SH-SY5Y (cell line): ENCODE data around the gene NEURL1B.

Source experiments
- GATA2 ChIP-seq: IDR thresholded peaks from 2 replicates; pipeline ENCODE4 v1.6.1; 2011; ENCODE audit warnings: mild to moderate bottlenecking, low read depth, low read length
- GATA3 ChIP-seq: IDR thresholded peaks from 2 replicates; pipeline ENCODE4 v1.6.1; 2011; ENCODE audit warnings: low read depth, mild to moderate bottlenecking, low read length, moderate library complexity

The NEURL1B gene

GRCh38 chr5:172733974-172734346, 92.9 kb downstream of the NEURL1B start:
- TF ChIP-seq GATA2 (no peak), GATA3 (no peak)

DNA sequence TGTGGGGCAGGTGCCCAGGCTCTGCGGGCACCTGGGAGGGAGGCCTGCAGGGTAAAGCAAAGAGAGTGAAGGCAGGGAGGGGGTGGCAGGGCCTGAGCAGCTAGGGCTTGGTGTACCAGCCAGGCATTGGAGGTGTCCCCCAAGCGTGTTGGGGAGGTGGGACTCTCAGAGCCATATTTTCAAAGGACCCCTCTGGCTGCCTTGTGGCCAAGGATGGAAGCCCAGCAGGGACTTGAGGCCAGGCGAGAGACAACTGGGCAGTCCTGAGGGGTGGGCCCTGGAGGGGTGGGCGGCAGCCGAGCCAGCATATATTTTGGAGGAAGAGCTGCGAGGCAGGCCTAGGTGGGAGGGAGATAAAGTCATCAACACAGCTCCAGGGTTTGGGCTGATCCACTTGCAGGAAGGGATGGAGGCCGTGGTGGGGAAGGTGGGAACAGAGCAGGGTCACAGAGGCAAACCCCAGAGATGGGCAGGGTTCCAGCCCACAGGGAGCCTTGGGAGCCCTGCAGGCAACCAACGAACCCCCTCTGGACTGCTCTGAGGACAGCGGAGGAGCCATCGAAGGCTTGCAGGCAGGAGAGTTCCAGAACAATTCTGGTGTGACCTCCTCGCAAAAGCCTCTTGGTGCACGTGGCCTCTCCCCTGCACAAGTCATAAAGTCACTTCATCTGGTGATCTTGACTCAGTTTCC, 94.2 kb downstream of the NEURL1B start:
- TF ChIP-seq GATA2 (no peak), GATA3 (no peak)

DNA sequence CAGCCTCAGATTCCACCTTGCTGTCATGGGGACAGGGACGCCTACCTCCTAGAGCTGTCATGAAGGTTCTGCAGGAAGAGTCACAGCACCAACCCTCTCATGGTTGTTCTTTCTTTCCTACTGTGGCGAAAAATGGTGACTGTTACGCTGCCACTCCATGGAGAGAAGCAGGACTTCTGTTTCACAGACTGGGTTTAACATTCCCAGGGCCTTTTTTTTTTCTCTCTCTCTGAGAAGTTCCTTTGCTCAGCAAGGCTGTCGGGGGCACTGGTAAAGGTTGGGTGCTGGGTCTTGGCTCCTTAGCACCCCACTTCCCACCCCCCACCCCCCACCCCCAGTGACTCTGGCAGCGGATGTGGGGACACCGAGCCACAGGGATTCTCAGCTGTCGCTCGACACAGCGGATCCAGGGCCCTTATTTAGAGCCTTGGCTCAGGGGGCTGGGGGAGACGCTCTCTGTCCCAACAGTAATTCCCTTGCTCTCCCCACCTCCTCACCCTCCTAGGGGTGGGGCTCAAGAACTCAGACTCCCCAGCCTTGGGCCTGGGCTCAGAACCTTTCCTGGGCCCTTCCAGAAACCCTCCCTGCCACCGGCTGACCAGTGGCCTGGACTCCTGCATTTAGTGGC, 95.6 kb downstream of the NEURL1B start:
- TF ChIP-seq GATA2: no peak
- TF ChIP-seq GATA3: no peak

DNA sequence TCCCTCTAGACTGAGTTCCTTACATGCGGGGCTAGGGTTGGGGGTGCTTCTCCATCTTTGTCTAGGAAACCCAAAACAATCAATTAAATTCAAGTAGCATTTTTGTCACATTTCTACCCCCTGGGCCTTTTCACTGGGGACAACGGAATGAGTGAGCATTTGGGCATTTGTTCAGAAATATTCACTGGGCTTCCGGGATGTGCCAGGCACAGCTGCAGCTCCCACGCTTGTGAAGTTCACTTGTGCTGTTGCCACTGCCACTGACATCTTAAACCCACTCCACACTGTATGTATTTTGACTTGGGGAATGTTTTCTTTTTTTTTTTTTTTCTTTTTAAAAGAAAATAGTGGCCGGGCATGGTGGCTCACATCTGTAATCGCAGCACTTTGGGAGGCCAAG, 98.3 kb downstream of the NEURL1B start:
- TF ChIP-seq GATA2 (no peak), GATA3 (no peak)

GRCh38 chr5:172740428-172741205, 99.6 kb downstream of the NEURL1B start:
- TF ChIP-seq GATA3: no peak
- no peak for TF ChIP-seq GATA2
